ENCODE results near the gene MMP7. TPM values are rescaled to one million over a fixed set of nuclear protein-coding genes. Genes with fewer than 3 reads are reported as not detected.

Gene MMP7
- total and polyA plus RNA-seq, 2 donors from 2014 or later = 101 to 1,380 TPM

DNA sequence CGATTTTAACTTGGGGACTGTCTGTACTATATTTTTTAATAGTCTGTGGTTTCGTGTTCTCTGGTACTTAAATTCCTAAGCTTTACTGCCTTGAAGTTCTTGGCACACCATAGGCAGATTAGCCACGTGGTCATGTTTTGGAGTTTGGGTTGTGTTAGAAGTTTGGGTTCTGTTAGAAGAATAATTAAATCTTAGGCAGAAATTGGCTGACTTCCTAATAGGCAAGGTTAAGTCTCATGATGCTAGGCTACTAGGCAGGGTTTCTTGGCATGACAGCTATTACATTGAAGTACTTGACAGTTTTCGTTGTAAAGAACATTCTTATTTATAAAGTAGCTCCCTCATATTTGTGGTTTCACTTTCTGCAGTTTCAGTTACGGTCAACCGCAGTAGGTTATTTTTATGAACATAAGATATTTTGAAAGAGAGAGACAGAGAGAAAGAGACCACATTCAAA is 30.0 kb upstream of the MMP7 start:
- Histone ChIP-seq H3K27me3 (ENCODE audit: control insufficient read depth, insufficient read depth, low read length) (no peaks in the 10 kb centered on the region), H3K4me1 (ENCODE audit: control insufficient read depth in 2 of 3, insufficient read depth in 2 of 3, low read depth in 1 of 3, low read length in 3 of 3) (peaks cover 0 to 3% (median 0%) of the 10 kb centered on the region in 3 donors), H3K36me3 (ENCODE audit: control insufficient read depth in 2 of 3, insufficient read depth in 3 of 3, low read length in 3 of 3) (no peaks in the 10 kb centered on the region), H3K4me3 (ENCODE audit: low read length in 3 of 3) (peak overlapping the region in 2 of 3 donors; percentile 40 to 45), H3K27ac (ENCODE audit: low read depth in 2 of 2, low read length in 2 of 2) (peak overlapping the region in 1 of 2 donors; percentile 13), H3K9me3 (ENCODE audit: control insufficient read depth in 2 of 3, insufficient read depth in 1 of 3, low read length in 3 of 3) (no peaks in the 10 kb centered on the region), H3K9ac (ENCODE audit: low read length in 3 of 3) (peak overlapping the region in 2 of 3 donors; percentile 2 to 31)
- TF ChIP-seq, protein P1, sequence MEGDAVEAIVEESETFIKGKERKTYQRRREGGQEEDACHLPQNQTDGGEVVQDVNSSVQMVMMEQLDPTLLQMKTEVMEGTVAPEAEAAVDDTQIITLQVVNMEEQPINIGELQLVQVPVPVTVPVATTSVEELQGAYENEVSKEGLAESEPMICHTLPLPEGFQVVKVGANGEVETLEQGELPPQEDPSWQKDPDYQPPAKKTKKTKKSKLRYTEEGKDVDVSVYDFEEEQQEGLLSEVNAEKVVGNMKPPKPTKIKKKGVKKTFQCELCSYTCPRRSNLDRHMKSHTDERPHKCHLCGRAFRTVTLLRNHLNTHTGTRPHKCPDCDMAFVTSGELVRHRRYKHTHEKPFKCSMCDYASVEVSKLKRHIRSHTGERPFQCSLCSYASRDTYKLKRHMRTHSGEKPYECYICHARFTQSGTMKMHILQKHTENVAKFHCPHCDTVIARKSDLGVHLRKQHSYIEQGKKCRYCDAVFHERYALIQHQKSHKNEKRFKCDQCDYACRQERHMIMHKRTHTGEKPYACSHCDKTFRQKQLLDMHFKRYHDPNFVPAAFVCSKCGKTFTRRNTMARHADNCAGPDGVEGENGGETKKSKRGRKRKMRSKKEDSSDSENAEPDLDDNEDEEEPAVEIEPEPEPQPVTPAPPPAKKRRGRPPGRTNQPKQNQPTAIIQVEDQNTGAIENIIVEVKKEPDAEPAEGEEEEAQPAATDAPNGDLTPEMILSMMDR (IDR thresholded peaks at IDR 0.05; ENCODE audit: borderline replicate concordance, extremely low read depth, insufficient read depth) = no peak
- DNase-seq (no peak), FAIRE-seq (peak; percentile 72)
- intact Hi-C loops (cut with DNase I) = no loop called here

DNA sequence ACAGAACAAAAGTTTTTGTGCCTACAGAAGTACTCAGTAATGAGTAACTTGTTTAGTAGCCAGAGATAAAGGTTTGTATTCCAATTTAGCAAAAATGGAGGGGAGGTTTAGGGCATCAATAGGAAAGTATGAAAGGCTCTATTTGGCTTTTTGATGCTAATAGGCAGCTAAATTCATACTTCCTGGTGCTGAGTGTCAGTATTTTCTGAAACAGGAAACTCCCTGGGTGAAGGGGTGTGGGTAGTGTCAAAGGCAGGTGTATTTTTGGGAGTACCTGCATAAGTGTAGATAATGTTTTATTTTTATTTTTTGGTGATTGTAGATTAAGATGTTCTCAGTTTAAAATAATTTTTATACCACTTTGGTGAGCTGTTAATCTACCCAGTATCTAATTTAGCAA is 29.3 kb upstream of the MMP7 start:
- intact Hi-C loops (cut with DNase I) = no loop called here
- no peak overlapping the region for H3K9ac ChIP-seq (ENCODE audit: low read length in 3 of 3)
- TF ChIP-seq, protein P1 (IDR thresholded peaks at IDR 0.05; ENCODE audit: borderline replicate concordance, extremely low read depth, insufficient read depth) = no peak
- H3K27me3 ChIP-seq (ENCODE audit: control insufficient read depth, insufficient read depth, low read length) = no peaks in the 10 kb centered on the region
- no peaks in the 10 kb centered on the region for H3K36me3 ChIP-seq (ENCODE audit: control insufficient read depth in 2 of 3, insufficient read depth in 3 of 3, low read length in 3 of 3)
- no peak overlapping the region for H3K4me3 ChIP-seq (ENCODE audit: low read length in 3 of 3)
- H3K27ac ChIP-seq (ENCODE audit: low read depth in 2 of 2, low read length in 2 of 2) = no peak overlapping the region
- FAIRE-seq (no peak), DNase-seq (no peak)
- H3K9me3 ChIP-seq (ENCODE audit: control insufficient read depth in 2 of 3, insufficient read depth in 1 of 3, low read length in 3 of 3) = no peaks in the 10 kb centered on the region
- peaks cover 0 to 3% (median 0%) of the 10 kb centered on the region in 3 donors for H3K4me1 ChIP-seq (ENCODE audit: control insufficient read depth in 2 of 3, insufficient read depth in 2 of 3, low read depth in 1 of 3, low read length in 3 of 3)

DNA sequence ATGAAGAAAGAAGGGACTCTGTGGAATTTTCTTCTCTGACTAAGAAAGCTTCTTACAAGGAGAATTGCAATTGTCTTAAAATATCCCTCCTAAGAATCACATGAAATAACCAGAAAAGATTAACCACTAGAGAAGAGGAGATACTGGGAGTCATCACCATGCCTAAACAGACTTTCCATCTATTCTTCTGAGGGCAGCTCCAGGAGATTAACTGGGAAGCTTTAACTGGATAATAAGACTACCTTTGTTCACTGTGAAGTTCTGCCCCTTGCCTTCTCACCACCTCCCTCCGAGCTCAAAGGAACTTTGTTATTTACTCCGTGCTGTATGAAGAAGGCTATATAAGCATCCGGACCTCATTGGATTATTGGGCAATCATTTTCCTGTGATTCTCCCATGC is 24.5 kb upstream of the MMP7 start:
- no peak overlapping the region for H3K27ac ChIP-seq (ENCODE audit: low read depth in 2 of 2, low read length in 2 of 2)
- peaks cover 0 to 3% (median 0%) of the 10 kb centered on the region in 3 donors for H3K4me1 ChIP-seq (ENCODE audit: control insufficient read depth in 2 of 3, insufficient read depth in 2 of 3, low read depth in 1 of 3, low read length in 3 of 3)
- no peaks in the 10 kb centered on the region for H3K9me3 ChIP-seq (ENCODE audit: control insufficient read depth in 2 of 3, insufficient read depth in 1 of 3, low read length in 3 of 3)
- H3K36me3 ChIP-seq (ENCODE audit: control insufficient read depth in 2 of 3, insufficient read depth in 3 of 3, low read length in 3 of 3) = no peaks in the 10 kb centered on the region
- FAIRE-seq = no peak
- H3K9ac ChIP-seq (ENCODE audit: low read length in 3 of 3) = no peak overlapping the region
- H3K4me3 ChIP-seq (ENCODE audit: low read length in 3 of 3) = no peak overlapping the region
- intact Hi-C loops (cut with DNase I) = no loop called here
- no peaks in the 10 kb centered on the region for H3K27me3 ChIP-seq (ENCODE audit: control insufficient read depth, insufficient read depth, low read length)
- TF ChIP-seq, protein P1 (IDR thresholded peaks at IDR 0.05; ENCODE audit: borderline replicate concordance, extremely low read depth, insufficient read depth) = no peak
- DNase-seq = no peak

DNA sequence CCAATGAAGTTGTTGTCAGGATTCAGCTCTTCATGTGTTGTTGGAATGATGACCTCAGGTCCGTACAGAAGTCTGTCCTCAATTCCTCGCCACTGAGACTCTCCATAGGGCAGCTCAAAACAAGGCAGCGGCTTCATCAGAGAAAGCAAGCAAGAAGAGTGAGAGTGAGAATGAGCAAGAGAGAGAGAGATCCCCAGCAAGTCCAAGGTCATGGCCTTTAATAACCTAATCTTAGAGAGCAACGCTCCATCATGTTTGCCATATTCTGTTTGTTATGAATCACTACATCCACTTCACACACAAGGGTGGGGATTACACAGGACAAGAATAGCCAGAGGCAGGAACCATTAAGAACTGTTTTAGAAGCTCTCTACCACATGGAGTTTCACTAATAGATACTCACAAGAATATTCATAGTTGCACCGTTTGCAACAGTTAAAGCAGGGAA is 23.3 kb upstream of the MMP7 start:
- Histone ChIP-seq H3K36me3 (ENCODE audit: control insufficient read depth in 2 of 3, insufficient read depth in 3 of 3, low read length in 3 of 3) (no peaks in the 10 kb centered on the region), H3K27me3 (ENCODE audit: control insufficient read depth, insufficient read depth, low read length) (no peaks in the 10 kb centered on the region), H3K27ac (ENCODE audit: low read depth in 2 of 2, low read length in 2 of 2) (no peak overlapping the region), H3K4me1 (ENCODE audit: control insufficient read depth in 2 of 3, insufficient read depth in 2 of 3, low read depth in 1 of 3, low read length in 3 of 3) (no peaks in the 10 kb centered on the region), H3K4me3 (ENCODE audit: low read length in 3 of 3) (no peak overlapping the region), H3K9ac (ENCODE audit: low read length in 3 of 3) (no peak overlapping the region), H3K9me3 (ENCODE audit: control insufficient read depth in 2 of 3, insufficient read depth in 1 of 3, low read length in 3 of 3) (no peaks in the 10 kb centered on the region)
- intact Hi-C loops (cut with DNase I) = no loop called here
- DNase-seq = no peak
- TF ChIP-seq, protein P1 (IDR thresholded peaks at IDR 0.05; ENCODE audit: borderline replicate concordance, extremely low read depth, insufficient read depth) = no peak
- no peak for FAIRE-seq
